MM.1S (cell line): Measurements from ENCODE around the gene ATP8B4.

Source experiments
- DNase-seq: peaks from one replicate; pipeline ENCODE4 v3.0.0-alpha.2; 2015
- H2AFZ ChIP-seq: fragments of 300-600 bp; sonication (generic); 2 replicates; pipeline ENCODE4 v1.6.0; 2016; ENCODE audit warnings: antibody characterized with exemption, low read length
- H3F3A ChIP-seq: fragments of 300-600 bp; sonication (generic); 2 replicates; pipeline ENCODE4 v1.6.1; 2016; ENCODE audit warnings: mild to moderate bottlenecking, antibody characterized with exemption, low read length, moderate library complexity, mixed read lengths; ENCODE audit not compliant: insufficient read depth
- H3K27ac ChIP-seq: fragments of 300-600 bp; sonication (generic); 2 replicates; pipeline ENCODE4 v1.5.1; 2016; ENCODE audit warnings: mild to moderate bottlenecking, low read length
- H3K27me3 ChIP-seq: fragments of 300-600 bp; sonication (generic); replicated peaks from 2 replicates; pipeline ENCODE4 v1.6.0; 2016; ENCODE audit warnings: low read length; ENCODE audit not compliant: insufficient read depth
- H3K36me3 ChIP-seq: fragments of 300-600 bp; sonication (generic); replicated peaks from 2 replicates; pipeline ENCODE4 v1.6.1; 2016; ENCODE audit warnings: mild to moderate bottlenecking, low read length, mixed read lengths; ENCODE audit not compliant: insufficient read depth
- H3K4me1 ChIP-seq: fragments of 300-600 bp; sonication (generic); 2 replicates; pipeline ENCODE4 v1.6.1; 2016; ENCODE audit warnings: low read length, mixed read lengths
- H3K4me2 ChIP-seq: fragments of 300-600 bp; sonication (generic); 2 replicates; pipeline ENCODE4 v1.6.0; 2016; ENCODE audit warnings: low read depth, low read length
- H3K4me3 ChIP-seq: fragments of 300-600 bp; sonication (generic); 2 replicates; pipeline ENCODE4 v1.5.1; 2016; ENCODE audit warnings: low read length, mixed read lengths
- H3K79me2 ChIP-seq: fragments of 300-600 bp; sonication (generic); 2 replicates; pipeline ENCODE4 v1.6.1; 2016; ENCODE audit warnings: mixed run types, low read length, mixed read lengths
- H3K9ac ChIP-seq: fragments of 300-600 bp; sonication (generic); 2 replicates; pipeline ENCODE4 v1.6.1; 2016; ENCODE audit warnings: low read length, mixed read lengths
- H3K9me2 ChIP-seq: fragments of 300-600 bp; sonication (generic); replicated peaks from 2 replicates; pipeline ENCODE4 v1.6.1; 2016; ENCODE audit warnings: mild to moderate bottlenecking, low read length, mixed read lengths; ENCODE audit not compliant: insufficient read depth
- H3K9me3 ChIP-seq: fragments of 300-600 bp; sonication (generic); replicated peaks from 2 replicates; pipeline ENCODE4 v1.6.1; 2016; ENCODE audit warnings: mild to moderate bottlenecking, low read length, mixed read lengths; ENCODE audit not compliant: insufficient read depth
- H4K20me1 ChIP-seq: fragments of 300-600 bp; sonication (generic); 2 replicates; pipeline ENCODE4 v1.6.1; 2016; ENCODE audit warnings: mild to moderate bottlenecking, low read length, moderate library complexity, mixed read lengths; ENCODE audit not compliant: insufficient read depth
- EZH2 ChIP-seq: fragments of 300-600 bp; sonication (generic); optimal IDR thresholded peaks from 2 replicates; pipeline ENCODE3; 2017; ENCODE audit warnings: low read depth, mild to moderate bottlenecking, antibody characterized with exemption, low read length, mixed read lengths
- EZH2phosphoT487 ChIP-seq: fragments of 300-600 bp; sonication (generic); IDR thresholded peaks from 2 replicates; pipeline ENCODE4 v1.6.1; 2018; ENCODE audit warnings: antibody characterized with exemption, low read length
- TF ChIP-seq, protein P1 (sequence below): fragments of 300-600 bp; sonication (generic); IDR thresholded peaks from 2 replicates; pipeline ENCODE4 v1.5.1; 2016; ENCODE audit warnings: antibody characterized with exemption, low read length, mixed read lengths

Gene ATP8B4

DNA sequence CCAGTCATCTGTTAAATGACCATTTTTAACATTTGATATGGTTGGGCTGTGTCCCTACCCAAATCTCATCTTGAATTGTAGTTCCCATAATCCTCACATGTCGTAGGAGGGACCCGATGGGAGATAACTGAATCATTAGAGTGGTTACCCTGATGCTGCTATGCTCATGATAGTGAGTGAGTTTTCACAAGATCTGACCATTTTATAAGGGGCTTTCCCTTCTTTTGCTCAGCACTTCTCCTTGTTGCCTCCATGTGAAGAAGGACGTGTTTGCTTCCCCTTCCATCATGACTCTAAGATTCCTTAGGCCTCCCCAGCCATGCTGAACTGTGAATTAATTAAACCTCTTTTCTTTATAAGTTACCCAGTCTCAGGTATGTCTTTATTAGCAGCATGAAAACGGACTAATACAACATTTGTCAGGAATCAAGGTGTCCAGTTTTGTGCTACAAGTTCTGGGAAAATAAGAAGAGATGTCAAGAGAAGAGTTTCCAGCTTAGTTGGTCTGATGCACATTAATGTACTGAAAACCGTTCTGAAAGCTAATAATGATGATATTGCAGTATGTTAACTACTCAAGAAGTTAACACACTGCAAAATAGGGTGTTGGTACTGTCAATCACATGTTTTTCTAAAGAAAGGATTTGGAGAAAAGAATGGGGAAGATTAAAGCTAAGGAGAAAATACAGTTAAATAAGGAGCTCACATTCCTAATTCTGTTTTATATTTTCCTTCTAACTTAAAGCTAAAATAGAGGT is 67.9 kb downstream of the ATP8B4 start:
- Histone ChIP-seq H2AFZ (no peak overlapping the region), H3K9ac (no peak overlapping the region)
- TF ChIP-seq EZH2phosphoT487 (no peak), EZH2 (no peak)
- TF ChIP-seq, protein P1, sequence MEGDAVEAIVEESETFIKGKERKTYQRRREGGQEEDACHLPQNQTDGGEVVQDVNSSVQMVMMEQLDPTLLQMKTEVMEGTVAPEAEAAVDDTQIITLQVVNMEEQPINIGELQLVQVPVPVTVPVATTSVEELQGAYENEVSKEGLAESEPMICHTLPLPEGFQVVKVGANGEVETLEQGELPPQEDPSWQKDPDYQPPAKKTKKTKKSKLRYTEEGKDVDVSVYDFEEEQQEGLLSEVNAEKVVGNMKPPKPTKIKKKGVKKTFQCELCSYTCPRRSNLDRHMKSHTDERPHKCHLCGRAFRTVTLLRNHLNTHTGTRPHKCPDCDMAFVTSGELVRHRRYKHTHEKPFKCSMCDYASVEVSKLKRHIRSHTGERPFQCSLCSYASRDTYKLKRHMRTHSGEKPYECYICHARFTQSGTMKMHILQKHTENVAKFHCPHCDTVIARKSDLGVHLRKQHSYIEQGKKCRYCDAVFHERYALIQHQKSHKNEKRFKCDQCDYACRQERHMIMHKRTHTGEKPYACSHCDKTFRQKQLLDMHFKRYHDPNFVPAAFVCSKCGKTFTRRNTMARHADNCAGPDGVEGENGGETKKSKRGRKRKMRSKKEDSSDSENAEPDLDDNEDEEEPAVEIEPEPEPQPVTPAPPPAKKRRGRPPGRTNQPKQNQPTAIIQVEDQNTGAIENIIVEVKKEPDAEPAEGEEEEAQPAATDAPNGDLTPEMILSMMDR, result no peak

DNA sequence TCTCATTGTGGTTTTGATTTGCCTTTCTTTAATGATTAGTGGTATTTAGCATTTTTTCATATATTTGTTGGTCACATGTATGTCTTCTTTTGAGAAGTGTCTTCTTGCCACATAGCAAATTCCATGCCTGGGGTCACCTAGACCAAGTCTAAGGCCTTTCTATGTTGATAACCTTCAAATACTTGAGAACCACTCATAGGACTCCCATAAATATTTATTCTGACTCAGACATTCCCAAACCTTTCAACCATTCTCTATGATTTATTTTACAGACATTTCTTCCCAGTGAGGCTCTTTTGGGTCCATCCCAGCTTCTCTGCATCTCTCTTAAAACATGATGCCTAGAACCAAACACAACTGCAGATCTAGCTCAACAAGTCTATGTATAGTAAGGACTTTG is 69.2 kb downstream of the ATP8B4 start:
- H4K20me1 ChIP-seq, result no peaks in the 10 kb centered on the region
- TF ChIP-seq EZH2phosphoT487 (no peak), EZH2 (no peak)
- TF ChIP-seq, protein P1, result no peak
- H3K27ac ChIP-seq, result no peak overlapping the region
- H3K4me1 ChIP-seq, result no peaks in the 10 kb centered on the region
- no peak overlapping the region for H3K9ac ChIP-seq
- H3K4me3 ChIP-seq, result no peak overlapping the region
- no peaks in the 10 kb centered on the region for H3K36me3 ChIP-seq
- no peaks in the 10 kb centered on the region for H3K27me3 ChIP-seq
- H3K4me2 ChIP-seq, result no peak overlapping the region
- no peak overlapping the region for H2AFZ ChIP-seq
- no peaks in the 10 kb centered on the region for H3K9me2 ChIP-seq
- no peaks in the 10 kb centered on the region for H3F3A ChIP-seq
- no peaks in the 10 kb centered on the region for H3K79me2 ChIP-seq
- H3K9me3 ChIP-seq, result no peaks in the 10 kb centered on the region
- no peak for DNase-seq

More for the DNA sequence above, 67.9 kb downstream of the ATP8B4 start:
- Histone ChIP-seq H4K20me1 (no peaks in the 10 kb centered on the region), H3K9me3 (no peaks in the 10 kb centered on the region), H3K27ac (no peak overlapping the region), H3K4me3 (no peak overlapping the region), H3K9me2 (no peaks in the 10 kb centered on the region), H3F3A (no peaks in the 10 kb centered on the region), H3K4me1 (no peaks in the 10 kb centered on the region), H3K79me2 (no peaks in the 10 kb centered on the region), H3K4me2 (no peak overlapping the region), H3K27me3 (no peaks in the 10 kb centered on the region), H3K36me3 (no peaks in the 10 kb centered on the region)
- no peak for DNase-seq

DNA sequence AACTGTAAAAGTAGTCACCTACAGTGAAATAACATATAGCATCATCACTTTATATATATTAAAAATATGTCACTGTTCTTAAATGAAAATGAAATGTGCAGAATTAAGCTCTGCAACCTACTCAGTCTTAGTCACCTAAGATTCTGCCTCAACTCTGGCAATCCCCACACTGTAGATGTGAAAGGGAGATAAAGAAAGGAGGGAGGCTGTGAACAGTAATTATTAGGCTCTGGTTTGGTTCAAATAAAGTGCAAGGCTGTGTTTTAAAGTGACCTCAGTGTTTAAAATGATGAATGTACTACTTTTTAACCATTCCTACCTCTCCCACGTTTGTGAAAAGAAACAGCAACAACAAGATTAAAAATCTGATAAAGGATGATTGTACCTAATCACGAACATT is 72.2 kb downstream of the ATP8B4 start:
- Histone ChIP-seq H3F3A (no peaks in the 10 kb centered on the region), H3K4me3 (no peak overlapping the region), H3K27me3 (no peaks in the 10 kb centered on the region), H3K4me1 (no peaks in the 10 kb centered on the region), H3K9me2 (no peaks in the 10 kb centered on the region), H3K36me3 (no peaks in the 10 kb centered on the region), H3K79me2 (no peaks in the 10 kb centered on the region), H4K20me1 (no peaks in the 10 kb centered on the region), H3K27ac (no peak overlapping the region), H3K9ac (no peak overlapping the region), H3K9me3 (no peaks in the 10 kb centered on the region), H3K4me2 (no peak overlapping the region), H2AFZ (no peak overlapping the region)
- TF ChIP-seq, protein P1, result no peak
- TF ChIP-seq EZH2 (no peak), EZH2phosphoT487 (no peak)
- DNase-seq, result no peak
